Heart left ventricle (tissue), 16 donors: ENCODE results near the gene FAAP100. TPM values are rescaled to one million over a fixed set of nuclear protein-coding genes. Genes with fewer than 3 reads are reported as not detected.

Experiments used
- ATAC-seq, 4 donors: fragments of 200-7000 bp; cut with Tn5 transposase; one replicate each; pipeline ENCODE4 v1.9.1; 2020 to 2022; ENCODE audit warnings: moderate library complexity in 4 of 4, mild to moderate bottlenecking in 3 of 4, moderate number of reproducible peaks in 1 of 4
- DNase-seq, 5 donors: peaks; one replicate each; pipeline ENCODE4 v3.0.0-alpha.2; 2020
- H3K27ac ChIP-seq, 12 donors: fragments of 200-600 bp; sonication (generic) in 4 of 12; one replicate each; pipeline versions ENCODE4 v1.5.0 to v1.8.0; 2016 to 2022; ENCODE audit warnings: mild to moderate bottlenecking in 2 of 12
- H3K27me3 ChIP-seq, 9 donors: fragments of 200-600 bp; sonication (generic) in 2 of 9; one replicate each; pipeline versions ENCODE4 v1.5.1 to v1.8.0; 2016 to 2022; ENCODE audit warnings: mild to moderate bottlenecking in 3 of 9
- H3K36me3 ChIP-seq, 9 donors: fragments of 200-600 bp; sonication (generic) in 2 of 9; one replicate each; pipeline versions ENCODE4 v1.5.0 to v1.8.0; 2018 to 2022; ENCODE audit warnings: mild to moderate bottlenecking in 2 of 9
- H3K4me1 ChIP-seq, 12 donors: fragments of 200-600 bp; sonication (generic) in 4 of 12; one replicate each; pipeline versions ENCODE4 v1.5.0 to v1.8.0; 2016 to 2022; ENCODE audit warnings: mild to moderate bottlenecking in 3 of 12
- H3K4me3 ChIP-seq, 12 donors: fragments of 200-600 bp; sonication (generic) in 4 of 12; one replicate each; pipeline versions ENCODE4 v1.5.0 to v1.8.0; 2017 to 2022; ENCODE audit warnings: mild to moderate bottlenecking in 9 of 12, moderate library complexity in 4 of 12
- H3K9me3 ChIP-seq, 12 donors: fragments of 200-600 bp; sonication (generic) in 4 of 12; one replicate each; pipeline versions ENCODE4 v1.5.0 to v1.8.0; 2016 to 2022; ENCODE audit warnings: mild to moderate bottlenecking in 1 of 12
- POLR2A ChIP-seq, 2 donors: fragments of 450-650 bp; IDR thresholded peaks; one replicate each; pipeline ENCODE4 v1.6.1; 2017; ENCODE audit warnings: antibody characterized with exemption in 2 of 2, mild to moderate bottlenecking in 2 of 2, moderate library complexity in 2 of 2
- WGBS, 4 donors: extraction: QIAGEN DNeasy Blood & Tissue Kit in 2 of 4; methylation state at CpG; one replicate each; pipeline versions ENCODE4 v1.1.5 to v1.1.7; 2013 to 2018; 5-methylcytosine and 5-hydroxymethylcytosine counted together
- intact Hi-C, 10 donors: fragments of 100-400 bp; cut with DNase I; formaldehyde crosslinking; loops; one replicate each; pipeline versions ENCODE4 v1.11.1 to v1.14.2; 2022
- polyA plus RNA-seq, 2 donors: library from polyadenylated mRNA; stranded (reverse); fragments of 200-250 nt; gene quantifications; one replicate each; pipeline ENCODE4 v1.2.3, GENCODE V29; 2013
- total RNA-seq, 9 donors: library from RNA; depleted of rRNA in 2 of 9; stranded (reverse); fragments of >200 nt in 2 of 9; fragmentation: NEBNext Ultra II Directional in 3 of 9; extraction: Animal tissue kit (Norgen Biotek cat#: 25700) in 3 of 9; gene quantifications; one replicate each; pipeline versions ENCODE4 v1.1.0 to v1.2.4, GENCODE V29; 2016 to 2023
- TF ChIP-seq, protein P1 (sequence below), 12 donors: fragments of 200-600 bp; sonication (generic) in 4 of 12; IDR thresholded peaks; one replicate each; pipeline versions ENCODE4 v1.5.0 to v1.8.0; 2018 to 2022; ENCODE audit warnings: antibody characterized with exemption in 12 of 12, mild to moderate bottlenecking in 5 of 12
- donor health status: ischemic (EF 13 %, LVEDD 7.1; RV severe dilation, severe dysfunction).
- donor health status: healthy with polysubstance abuse.
- donor health status: DM: no; HTN: yes; CAD: no.
- donor health status: DM: no; HTN: no; CAD: no.
- donor health status: ischemic (EF 25% LVEDD 6.9; RV normal size, moderate dysfunction).
- donor health status: ischemic (EF 25% LVEDD 5.7; RV mildly dilated, moderate dysfunction).
- donor health status: healthy.
- donor health status: DM: yes; HTN: yes; CAD: no.
- donor health status: ischemic (EF 35%, LVEDD 5.7; RV mildly dilated, moderate dysfunction).
- donor health status: nonischemic (EF 11% LVEDD 7.7; RV severe dilation, severe dysfunction).
- donor health status: DM: yes; HTN: yes; CAD: no.
- donor health status: PGD.
- donor health status: ischemic (EF 29% LVEDD 5.4; RV normal size, mild dysfunction).
- donor health status: nonischemic (EF 23%, LVEDD 6.1; RV moderate dilation, normal function).

FAAP100 gene
- total and polyA plus RNA-seq, 11 donors: 10.1 to 21.6 (median 16.6) TPM

DNA sequence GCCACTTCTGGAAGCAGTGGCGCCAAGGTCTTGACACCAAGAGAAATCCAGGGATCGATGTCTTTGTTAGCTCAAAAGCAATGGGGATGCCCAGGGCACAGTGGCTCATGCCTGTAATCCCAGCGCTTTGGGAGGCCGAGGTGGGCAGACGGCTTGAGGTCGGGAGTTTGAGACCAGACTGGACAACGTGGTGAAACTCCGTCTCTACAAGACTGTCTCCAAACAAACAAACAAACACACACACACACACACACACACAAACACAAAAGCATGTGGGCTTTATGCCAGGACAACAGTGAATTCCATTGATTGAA, 22.4 kb upstream of the FAAP100 start:
- Histone ChIP-seq H3K4me1 (peaks cover 0 to 21% (median 9%) of the 10 kb centered on the region in 12 donors), H3K4me3 (no peak overlapping the region), H3K27ac (no peak overlapping the region), H3K36me3 (peaks cover 3 to 94% (median 62%) of the 10 kb centered on the region in 9 donors), H3K27me3 (no peaks in the 10 kb centered on the region), H3K9me3 (no peaks in the 10 kb centered on the region)
- ATAC-seq (no peak), DNase-seq (peak in 1 of 5 donors; percentile 5)
- TF ChIP-seq, protein P1, sequence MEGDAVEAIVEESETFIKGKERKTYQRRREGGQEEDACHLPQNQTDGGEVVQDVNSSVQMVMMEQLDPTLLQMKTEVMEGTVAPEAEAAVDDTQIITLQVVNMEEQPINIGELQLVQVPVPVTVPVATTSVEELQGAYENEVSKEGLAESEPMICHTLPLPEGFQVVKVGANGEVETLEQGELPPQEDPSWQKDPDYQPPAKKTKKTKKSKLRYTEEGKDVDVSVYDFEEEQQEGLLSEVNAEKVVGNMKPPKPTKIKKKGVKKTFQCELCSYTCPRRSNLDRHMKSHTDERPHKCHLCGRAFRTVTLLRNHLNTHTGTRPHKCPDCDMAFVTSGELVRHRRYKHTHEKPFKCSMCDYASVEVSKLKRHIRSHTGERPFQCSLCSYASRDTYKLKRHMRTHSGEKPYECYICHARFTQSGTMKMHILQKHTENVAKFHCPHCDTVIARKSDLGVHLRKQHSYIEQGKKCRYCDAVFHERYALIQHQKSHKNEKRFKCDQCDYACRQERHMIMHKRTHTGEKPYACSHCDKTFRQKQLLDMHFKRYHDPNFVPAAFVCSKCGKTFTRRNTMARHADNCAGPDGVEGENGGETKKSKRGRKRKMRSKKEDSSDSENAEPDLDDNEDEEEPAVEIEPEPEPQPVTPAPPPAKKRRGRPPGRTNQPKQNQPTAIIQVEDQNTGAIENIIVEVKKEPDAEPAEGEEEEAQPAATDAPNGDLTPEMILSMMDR (IDR thresholded peaks at IDR 0.05): no peak
- intact Hi-C loops: no loop called here
- WGBS, 4 donors: 78 to 85% (median 83%) methylated on average over 8 of the region's 8 CpGs

DNA sequence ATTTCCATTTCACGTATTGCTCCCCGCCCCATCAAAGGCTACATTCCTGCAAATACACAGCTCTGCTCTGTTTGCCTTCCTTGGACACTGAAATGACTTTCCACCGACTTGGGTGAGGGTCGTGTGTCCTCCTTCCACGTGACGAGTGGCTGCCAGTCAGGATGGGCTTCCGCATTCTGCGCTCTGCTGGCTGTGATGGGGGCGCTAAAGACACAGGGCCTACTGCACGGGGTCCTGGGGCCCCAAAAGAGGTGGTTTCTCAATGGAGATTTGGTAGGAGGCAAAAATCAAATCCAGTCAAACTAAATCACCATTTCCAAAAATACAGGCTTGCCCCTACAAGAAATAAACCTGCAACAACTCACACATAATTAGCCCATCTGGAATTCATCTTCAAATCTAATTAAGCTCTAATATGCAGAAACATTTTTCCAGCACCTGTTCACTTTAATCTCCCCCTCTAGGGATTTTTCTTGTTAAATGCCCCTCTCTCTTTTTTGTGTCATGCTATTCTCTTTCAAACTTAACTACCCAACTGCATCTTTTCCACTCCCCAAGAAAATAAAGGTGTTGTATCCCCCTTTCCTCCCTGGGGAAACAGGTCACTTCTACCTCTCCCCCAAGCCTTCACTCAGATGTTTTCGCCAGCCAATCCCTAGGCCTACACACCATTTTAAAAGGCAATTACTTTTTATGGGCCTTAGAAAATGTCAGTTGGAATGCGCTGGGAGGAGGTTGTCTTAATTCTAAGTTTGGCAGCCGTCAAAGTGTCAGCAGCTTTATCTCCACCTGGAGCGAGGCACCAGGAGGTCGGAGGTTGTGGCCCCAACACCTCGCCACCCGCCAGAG, 21.9 kb upstream of the FAAP100 start:
- H3K36me3 ChIP-seq: peaks cover 3 to 94% (median 65%) of the 10 kb centered on the region in 9 donors
- DNase-seq (no peak), ATAC-seq (no peak)

DNA sequence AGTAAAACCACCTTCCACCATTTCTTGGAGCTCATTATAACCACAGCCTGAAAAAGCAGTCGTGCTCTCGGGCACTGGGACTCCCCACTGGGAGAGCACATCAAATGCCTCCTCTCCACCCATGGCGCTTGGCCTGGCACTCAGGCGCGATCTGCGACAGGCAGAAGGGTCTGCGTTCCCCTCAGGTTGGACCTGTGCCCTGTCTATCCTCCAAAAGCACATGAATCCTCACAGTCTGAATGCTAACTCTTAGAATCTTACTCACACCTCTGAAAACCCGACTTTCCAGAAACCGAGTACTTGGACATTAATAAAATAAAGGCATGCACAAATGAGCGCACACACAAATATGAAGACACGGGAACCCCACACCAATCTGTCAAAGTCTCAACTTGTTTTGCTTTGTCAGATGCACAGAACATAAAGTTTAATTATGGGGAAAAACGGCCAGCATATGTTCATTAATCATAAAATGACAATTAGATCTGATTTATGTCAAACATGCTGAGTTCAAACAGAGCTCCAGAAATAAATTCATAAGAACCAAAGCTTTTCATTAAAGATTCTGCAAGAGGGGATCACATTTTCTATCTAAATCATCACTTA, 20.5 kb upstream of the FAAP100 start:
- DNase-seq (no peak), ATAC-seq (no peak)
- no peaks in the 10 kb centered on the region for H3K9me3 ChIP-seq
- H3K4me1 ChIP-seq: peaks cover 0 to 23% (median 12%) of the 10 kb centered on the region in 12 donors
- H3K27ac ChIP-seq: no peak overlapping the region
- no peaks in the 10 kb centered on the region for H3K27me3 ChIP-seq
- peaks cover 3 to 95% (median 76%) of the 10 kb centered on the region in 9 donors for H3K36me3 ChIP-seq
- 96 to 97% (median 96%) methylated on average over 12 of the region's 12 CpGs for WGBS, 4 donors
- no peak for TF ChIP-seq POLR2A (IDR thresholded peaks at IDR 0.05)
- TF ChIP-seq, protein P1 (IDR thresholded peaks at IDR 0.05): no peak
- intact Hi-C loops: no loop called here
- no peak overlapping the region for H3K4me3 ChIP-seq

More for the DNA sequence above, 21.9 kb upstream of the FAAP100 start:
- H3K4me1 ChIP-seq: peaks cover 0 to 19% (median 8%) of the 10 kb centered on the region in 12 donors
- no peak overlapping the region for H3K4me3 ChIP-seq
- H3K9me3 ChIP-seq: no peaks in the 10 kb centered on the region
- 76 to 86% (median 84%) methylated on average over 16 to 17 of the region's 17 CpGs for WGBS, 4 donors
- intact Hi-C loops: no loop called here
- TF ChIP-seq, protein P1 (IDR thresholded peaks at IDR 0.05): no peak
- no peak for TF ChIP-seq POLR2A (IDR thresholded peaks at IDR 0.05)
- H3K27ac ChIP-seq: no peak overlapping the region
- H3K27me3 ChIP-seq: no peaks in the 10 kb centered on the region

DNA sequence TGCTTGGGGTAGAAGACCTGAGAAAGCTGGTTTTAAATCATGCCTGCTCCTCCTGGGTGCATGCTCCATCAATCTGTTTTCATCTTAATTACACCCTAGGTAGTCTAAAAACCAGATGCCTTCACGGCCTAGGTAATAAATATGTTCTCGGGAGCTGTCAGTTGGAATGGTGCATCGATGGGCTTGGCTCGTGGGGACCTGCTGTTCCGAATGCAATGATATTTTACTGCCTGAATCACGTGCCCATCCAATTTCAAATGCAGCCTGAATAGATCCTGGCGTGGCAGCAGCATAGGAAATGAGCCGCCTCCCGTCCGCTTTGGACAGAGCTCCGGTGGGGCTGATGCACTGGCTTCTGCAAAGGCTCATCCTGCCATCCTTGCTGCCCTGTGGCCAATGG, 18.8 kb upstream of the FAAP100 start:
- no peak overlapping the region for H3K27ac ChIP-seq
- no peaks in the 10 kb centered on the region for H3K27me3 ChIP-seq
- ATAC-seq: no peak
- intact Hi-C loops: no loop called here
- no peak overlapping the region for H3K4me3 ChIP-seq
- WGBS, 4 donors: 89 to 92% (median 90%) methylated on average over 9 to 11 of the region's 11 CpGs
- peaks cover 3 to 98% (median 86%) of the 10 kb centered on the region in 9 donors for H3K36me3 ChIP-seq
- DNase-seq: no peak
- peaks cover 9 to 27% (median 18%) of the 10 kb centered on the region in 12 donors for H3K4me1 ChIP-seq
- TF ChIP-seq POLR2A (IDR thresholded peaks at IDR 0.05): no peak
- TF ChIP-seq, protein P1 (IDR thresholded peaks at IDR 0.05): no peak
- H3K9me3 ChIP-seq: no peaks in the 10 kb centered on the region
